ENCODE results near the gene TENM3.

GRCh38 chr4:182688081-182688480 is 444.9 kb downstream of the TENM3 start:
- no peak for TF ChIP-seq CTCF (IDR thresholded peaks at IDR 0.05)
- TF ChIP-seq POLR2A (IDR thresholded peaks at IDR 0.05): no peak

Data from esophagus squamous epithelium (tissue), 4 donors.